ENCODE measurements around the gene WDR37.

The WDR37 gene

GRCh38 chr10:1070919-1071318 is 14.7 kb downstream of the WDR37 start:
- DNase-seq (ENCODE audit: insufficient read length, low spot score) (no peak), FAIRE-seq (no peak)
- no peak for TF ChIP-seq POLR2A (IDR thresholded peaks at IDR 0.05; ENCODE audit: low read depth, low read length)

DNA sequence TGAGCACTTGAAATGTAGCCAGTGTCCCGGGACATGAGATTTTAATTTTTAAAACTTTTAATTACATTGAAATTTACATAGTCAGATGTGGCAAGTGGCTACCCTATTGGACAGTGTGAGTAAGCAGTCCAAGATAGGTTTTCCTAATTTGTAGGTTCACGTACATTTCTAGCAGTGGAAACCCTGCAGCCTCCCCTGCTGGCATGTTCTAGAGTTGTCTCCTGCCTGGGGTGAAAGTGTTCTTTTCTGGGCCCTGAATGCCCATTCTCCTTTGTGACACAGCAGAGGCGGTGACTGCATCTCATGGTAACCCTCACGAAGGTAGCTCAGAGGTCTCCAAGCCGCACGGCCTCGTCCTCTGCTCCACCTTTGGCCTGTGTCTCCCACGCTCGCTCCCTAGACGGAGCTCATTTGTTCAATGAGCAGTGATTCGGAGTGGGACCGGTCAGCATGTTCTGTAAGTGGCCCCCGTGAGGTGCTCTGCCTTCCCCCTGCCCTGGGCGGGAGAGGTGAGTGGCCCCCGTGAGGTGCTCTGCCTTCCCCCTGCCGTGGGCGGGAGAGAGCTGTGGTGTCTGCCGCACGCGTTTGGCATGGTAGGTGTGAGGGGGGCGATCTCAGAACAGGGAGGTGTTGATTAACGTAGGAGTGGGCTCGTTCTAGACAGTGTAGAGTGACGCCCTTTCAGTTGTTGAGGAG is 18.0 kb downstream of the WDR37 start:
- no peak for TF ChIP-seq POLR2A (IDR thresholded peaks at IDR 0.05; ENCODE audit: low read depth, low read length)
- DNase-seq (ENCODE audit: insufficient read length, low spot score) (no peak), FAIRE-seq (no peak)

- FAIRE-seq (no peak), DNase-seq (ENCODE audit: insufficient read length, low spot score) (no peak)
- TF ChIP-seq POLR2A (IDR thresholded peaks at IDR 0.05; ENCODE audit: low read depth, low read length), result no peak
Observed at GRCh38 chr10:1074748-1075308, 18.6 kb downstream of the WDR37 start.

- FAIRE-seq, result no peak
- no peak for TF ChIP-seq POLR2A (IDR thresholded peaks at IDR 0.05; ENCODE audit: low read depth, low read length)
- no peak for DNase-seq (ENCODE audit: insufficient read length, low spot score)
Observed at GRCh38 chr10:1078668-1079067, 22.5 kb downstream of the WDR37 start.

DNA sequence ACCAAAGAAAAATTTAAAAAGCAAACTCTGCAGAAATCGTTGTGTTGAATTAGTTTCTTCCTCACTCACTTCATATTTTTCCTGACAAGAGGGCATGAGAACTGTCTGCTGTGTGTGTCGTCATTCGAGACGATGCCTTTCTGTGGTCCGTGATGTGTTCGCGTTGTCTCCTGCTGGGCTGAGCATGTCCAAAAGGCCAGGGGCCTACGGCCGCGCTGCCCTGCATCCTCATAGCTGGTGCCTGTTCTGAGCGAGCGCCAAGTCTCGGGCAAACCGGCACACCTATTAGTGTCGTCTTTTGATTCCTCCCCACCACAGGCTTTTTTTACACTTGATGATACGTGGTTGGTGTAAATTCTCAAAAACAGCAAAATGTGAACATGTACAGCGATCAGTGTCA is 27.4 kb downstream of the WDR37 start:
- no peak for TF ChIP-seq POLR2A (IDR thresholded peaks at IDR 0.05; ENCODE audit: low read depth, low read length)
- FAIRE-seq (no peak), DNase-seq (ENCODE audit: insufficient read length, low spot score) (no peak)

DNA sequence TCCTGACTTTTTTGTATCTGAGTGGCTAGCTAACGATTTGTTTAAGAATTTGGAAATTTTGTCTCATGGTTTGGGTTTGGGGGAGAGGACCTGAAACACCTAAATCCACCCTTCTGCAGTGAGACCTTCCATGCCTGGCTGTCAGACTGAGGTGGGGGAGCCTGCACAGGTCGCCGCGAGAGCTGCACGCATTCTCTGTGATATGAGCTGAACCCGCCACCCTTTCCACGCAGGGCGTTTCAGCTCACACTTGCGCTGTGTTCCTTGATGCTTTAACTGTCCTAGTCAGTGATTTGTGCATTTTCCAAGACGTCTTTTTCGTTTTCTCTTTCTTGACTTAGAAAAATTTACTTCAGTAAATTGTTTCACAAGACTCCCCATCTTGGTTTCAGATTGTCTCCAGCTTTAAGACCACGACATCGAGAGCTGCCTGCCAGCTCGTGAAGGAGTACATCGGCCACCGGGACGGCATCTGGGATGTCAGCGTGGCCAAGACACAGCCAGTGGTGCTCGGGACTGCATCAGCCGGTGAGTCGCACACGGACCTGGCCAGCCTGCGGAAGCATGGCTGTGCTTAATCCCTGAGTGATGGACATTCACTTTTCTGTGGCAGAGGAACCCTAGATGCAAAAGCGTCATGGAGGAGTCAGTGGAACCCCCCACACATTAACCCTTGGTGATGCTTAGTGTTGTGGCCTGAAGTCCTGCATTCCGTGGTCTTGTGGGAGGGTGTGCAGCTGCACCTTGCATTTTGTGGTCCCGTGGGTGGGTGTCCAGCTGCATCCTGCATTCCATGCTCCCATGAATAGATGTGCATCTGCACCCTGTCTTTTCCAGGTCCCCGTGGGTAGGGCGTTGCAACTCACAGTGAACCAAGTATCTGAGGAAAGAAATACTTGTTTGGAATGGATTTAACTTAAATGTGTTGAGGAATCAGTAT is 28.1 kb downstream of the WDR37 start:
- no peak for TF ChIP-seq POLR2A (IDR thresholded peaks at IDR 0.05; ENCODE audit: low read depth, low read length)
- no peak for DNase-seq (ENCODE audit: insufficient read length, low spot score)
- FAIRE-seq, result no peak

GRCh38 chr10:1085258-1085657 is 29.1 kb downstream of the WDR37 start:
- TF ChIP-seq POLR2A (IDR thresholded peaks at IDR 0.05; ENCODE audit: low read depth, low read length), result no peak
- DNase-seq (ENCODE audit: insufficient read length, low spot score) (no peak), FAIRE-seq (no peak)

DNA sequence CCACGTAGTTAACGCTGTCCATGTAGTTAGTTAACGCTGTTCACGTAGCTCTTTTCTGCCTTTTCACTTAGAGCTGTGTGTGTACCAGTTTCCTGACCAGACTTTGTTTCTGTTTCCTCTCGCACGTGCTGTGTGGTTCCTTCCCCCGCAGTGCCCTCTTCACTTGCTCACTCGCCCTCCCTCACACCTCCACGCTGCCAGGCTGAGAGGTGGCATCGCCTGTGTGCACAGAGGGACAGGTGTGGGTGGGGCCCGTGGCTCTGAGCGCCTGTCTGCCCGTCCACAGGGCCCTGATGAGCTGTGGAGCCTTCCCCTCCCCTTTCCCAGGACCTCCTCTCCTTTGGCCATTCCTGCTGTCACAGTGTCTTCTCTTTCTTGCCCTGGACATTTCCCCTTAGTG is 30.6 kb downstream of the WDR37 start:
- DNase-seq (ENCODE audit: insufficient read length, low spot score) (no peak), FAIRE-seq (no peak)
- TF ChIP-seq POLR2A (IDR thresholded peaks at IDR 0.05; ENCODE audit: low read depth, low read length), result no peak

- DNase-seq (ENCODE audit: insufficient read length, low spot score), result no peak
- TF ChIP-seq POLR2A (IDR thresholded peaks at IDR 0.05; ENCODE audit: low read depth, low read length), result no peak
- FAIRE-seq, result no peak
Observed at GRCh38 chr10:1089017-1089689, 33.0 kb downstream of the WDR37 start.

DNA sequence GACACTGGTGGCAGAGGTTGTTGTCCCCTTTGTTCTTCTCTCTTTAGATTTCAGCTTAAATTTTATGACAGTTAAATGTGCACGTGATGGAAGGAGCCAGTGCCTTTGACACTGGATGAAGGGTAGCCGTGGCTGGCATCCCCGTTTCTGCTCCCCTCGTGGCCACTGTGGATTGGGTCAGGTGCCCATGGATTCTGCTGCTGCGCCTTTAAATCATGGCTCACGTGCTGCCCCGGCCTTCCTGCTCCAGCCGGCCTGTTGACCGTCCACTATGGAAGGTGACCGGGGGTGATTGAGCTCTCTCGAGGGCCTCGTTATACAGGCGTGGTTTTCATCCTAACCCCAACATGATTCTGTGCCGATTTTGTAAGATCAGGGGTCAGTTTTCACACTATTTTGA is 34.5 kb downstream of the WDR37 start:
- no peak for DNase-seq (ENCODE audit: insufficient read length, low spot score)
- FAIRE-seq, result no peak
- TF ChIP-seq POLR2A (IDR thresholded peaks at IDR 0.05; ENCODE audit: low read depth, low read length), result no peak

DNA sequence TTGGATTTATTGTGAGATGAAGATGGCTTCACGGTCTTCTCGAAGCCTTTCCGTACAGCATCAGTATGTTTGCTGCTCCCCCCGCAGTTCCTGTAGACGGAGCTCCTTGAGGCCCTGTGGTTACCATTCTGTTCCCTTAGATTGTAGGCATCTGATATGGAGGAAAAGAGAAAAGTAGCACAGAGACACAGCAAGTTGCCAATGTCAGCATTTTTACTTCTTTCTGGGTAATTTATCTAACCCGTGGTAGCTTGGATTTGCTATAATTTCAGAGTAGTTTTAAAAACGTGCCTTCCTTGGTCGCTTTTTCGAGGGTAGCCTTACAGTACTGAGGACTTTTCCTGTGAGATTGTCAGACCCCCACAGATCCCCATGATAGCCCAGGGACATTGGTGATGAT is 37.5 kb downstream of the WDR37 start:
- DNase-seq (ENCODE audit: insufficient read length, low spot score) (no peak), FAIRE-seq (no peak)
- TF ChIP-seq POLR2A (IDR thresholded peaks at IDR 0.05; ENCODE audit: low read depth, low read length), result no peak

DNA sequence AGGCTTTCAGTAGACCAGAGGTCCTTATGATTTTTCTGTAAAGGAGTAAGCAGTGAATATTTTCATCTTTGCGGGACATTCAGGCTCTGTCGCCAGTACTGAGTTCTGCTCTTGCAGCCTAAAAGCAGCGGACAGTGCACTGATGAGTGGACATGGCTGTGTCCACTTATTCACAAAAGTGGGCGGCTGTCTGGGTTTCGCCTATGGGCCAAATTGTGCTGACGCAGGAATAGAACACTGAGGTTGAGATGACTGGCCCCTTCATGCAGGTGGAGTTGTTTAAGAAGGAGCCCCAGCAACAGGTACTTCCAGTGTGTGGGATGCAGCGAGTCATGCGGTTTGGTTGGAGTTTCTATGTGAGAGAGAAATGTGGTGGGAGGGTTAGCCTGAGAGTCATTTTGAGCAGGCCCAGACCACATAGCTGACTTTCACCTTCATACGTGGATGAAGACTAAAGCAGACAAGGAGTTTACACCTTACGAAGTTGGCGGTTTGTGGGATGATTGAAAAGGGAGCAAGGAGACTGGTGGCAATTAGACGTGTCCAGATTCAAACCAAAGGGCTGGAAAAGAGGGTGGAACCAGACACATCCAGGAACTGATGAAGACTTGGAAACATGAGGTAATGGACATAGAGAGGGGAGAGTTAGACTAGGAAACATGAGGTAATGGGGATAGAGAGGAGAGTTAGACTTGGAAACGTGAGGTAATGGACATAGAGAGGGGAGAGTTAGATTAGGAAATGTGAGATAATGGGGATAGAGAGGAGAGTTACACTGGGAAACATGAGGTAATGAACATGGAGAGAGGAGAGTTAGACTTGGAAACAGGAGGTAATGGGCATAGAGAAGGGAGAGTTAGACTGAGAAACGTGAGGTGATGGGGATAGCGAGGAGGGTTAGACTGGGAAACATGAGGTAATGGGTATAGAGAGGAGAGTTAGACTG is 38.2 kb downstream of the WDR37 start:
- TF ChIP-seq POLR2A (IDR thresholded peaks at IDR 0.05; ENCODE audit: low read depth, low read length), result no peak
- no peak for FAIRE-seq
- DNase-seq (ENCODE audit: insufficient read length, low spot score), result no peak

DNA sequence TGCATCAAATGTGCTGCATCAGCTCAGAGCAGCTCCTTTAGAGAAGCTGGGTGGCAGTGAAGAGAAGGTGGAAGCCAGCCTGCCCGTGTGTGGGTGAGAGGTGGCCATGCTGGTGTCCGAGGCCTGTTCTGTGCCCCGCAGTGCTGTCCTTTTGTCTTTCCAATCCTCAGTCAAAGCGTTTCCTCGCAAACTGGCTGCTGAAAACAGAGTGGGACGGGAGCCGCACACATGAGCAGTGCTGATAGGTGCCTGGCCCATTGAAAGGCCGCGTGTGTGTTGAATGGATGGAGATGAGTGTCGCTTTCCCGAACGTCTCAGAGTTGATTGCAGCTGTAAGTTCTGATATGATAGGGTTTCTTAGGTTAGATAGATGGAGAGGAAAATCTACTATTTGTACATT is 39.3 kb downstream of the WDR37 start:
- FAIRE-seq, result no peak

More for the DNA sequence above, 39.3 kb downstream of the WDR37 start:
- no peak for DNase-seq (ENCODE audit: insufficient read length, low spot score)
- no peak for TF ChIP-seq POLR2A (IDR thresholded peaks at IDR 0.05; ENCODE audit: low read depth, low read length)

All from H54 (cell line).